HG03159 (cell line): ENCODE data around the gene HEXA.

Experiments
- ATAC-seq: cut with Tn5 transposase; IDR thresholded peaks from one replicate; pipeline ENCODE4 v1.9.1; 2021; ENCODE audit warnings: mild to moderate bottlenecking, moderate library complexity; ENCODE audit not compliant: unreplicated experiment

Gene HEXA

GRCh38 chr15:72323752-72324151 is 52.1 kb downstream of the HEXA start:
- no peak for ATAC-seq

GRCh38 chr15:72319985-72320671 is 55.7 kb downstream of the HEXA start, which contains the start of gene CELF6:
CELF6 (minus strand) TSS chr15:72320157; CDS start chr15:72319874, 283 bp downstream.
- ATAC-seq = peak; percentile 62

DNA sequence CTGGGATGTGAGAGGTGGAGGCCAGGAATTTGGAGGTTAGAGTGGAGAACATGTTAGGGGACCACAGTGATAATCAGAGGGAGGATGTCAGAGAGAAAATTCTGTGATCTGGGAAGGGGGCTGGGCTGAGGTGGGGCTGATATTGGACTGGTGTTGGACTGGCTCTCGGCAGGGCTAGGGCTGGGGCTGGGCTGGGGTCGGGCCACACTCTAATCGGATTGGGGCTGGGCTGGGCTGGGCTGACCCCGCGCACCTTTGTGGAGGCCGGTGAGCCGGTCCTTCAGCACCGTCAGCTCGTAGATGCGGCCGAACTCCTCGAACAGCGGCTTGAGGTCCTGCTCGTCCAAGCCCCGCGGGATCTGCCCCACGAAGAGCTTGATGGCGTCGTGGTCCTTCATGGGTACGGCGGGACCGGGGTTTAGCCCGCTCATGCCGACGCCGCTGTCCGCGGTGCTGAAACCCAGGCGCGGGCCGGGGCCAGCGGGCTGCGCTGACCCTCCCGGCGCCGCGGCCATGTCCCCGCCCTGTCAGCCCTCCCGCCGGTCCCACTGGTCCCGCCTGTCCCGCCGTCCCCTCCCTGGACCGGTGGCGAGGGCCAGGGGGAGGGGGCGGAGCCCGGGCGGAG is 56.3 kb downstream of the HEXA start:
- peak; percentile 22 for ATAC-seq

GRCh38 chr15:72318408-72318942 is 57.3 kb downstream of the HEXA start:
- ATAC-seq = no peak

GRCh38 chr15:72315706-72316370 is 60.0 kb downstream of the HEXA start:
- no peak for ATAC-seq

DNA sequence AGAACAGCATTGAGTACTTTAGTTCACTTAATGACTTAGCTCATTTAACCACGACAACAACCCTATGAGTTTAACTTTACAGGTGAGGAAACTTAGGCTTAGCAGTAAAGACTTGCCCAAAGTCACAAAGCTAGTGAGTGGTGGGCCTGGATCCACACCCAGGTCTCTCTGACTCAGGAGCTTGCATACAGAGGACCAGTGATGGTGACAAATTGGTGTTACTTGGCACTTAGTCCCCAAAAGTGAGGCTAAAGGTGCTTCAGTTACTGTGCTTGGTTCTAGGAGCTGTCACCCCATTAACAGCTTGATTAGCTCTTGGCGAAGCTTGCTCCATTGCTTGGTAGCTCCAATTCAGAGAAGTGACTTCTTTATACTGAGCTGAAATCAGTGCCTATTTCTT is 61.9 kb downstream of the HEXA start:
- no peak for ATAC-seq

GRCh38 chr15:72313448-72313840 is 62.4 kb downstream of the HEXA start:
- ATAC-seq = no peak

GRCh38 chr15:72312605-72313447 is 63.0 kb downstream of the HEXA start:
- no peak for ATAC-seq

GRCh38 chr15:72307026-72307425 is 68.8 kb downstream of the HEXA start:
- ATAC-seq = no peak

- ATAC-seq = no peak
Observed at GRCh38 chr15:72306211-72306785, 69.5 kb downstream of the HEXA start.

GRCh38 chr15:72304596-72304995 is 71.2 kb downstream of the HEXA start:
- no peak for ATAC-seq

GRCh38 chr15:72302955-72303354 is 72.9 kb downstream of the HEXA start:
- no peak for ATAC-seq
